NK-92 treated with Interleukin-12 subunit alpha and Interleukin-12 subunit beta, amount 100 ng/mL, for 24 hours (cell line): Measurements from ENCODE around the gene STRIP2.
"Not testable (repeated sequence)": the region's sequence is repeated elsewhere in the genome, so short reads cannot be mapped to it uniquely, and the experiment has no call there.

Experiments used
- DNase-seq: peaks from one replicate; lab custom pipeline; 2025; lab: John Stamatoyannopoulos, UW

The STRIP2 gene

DNA sequence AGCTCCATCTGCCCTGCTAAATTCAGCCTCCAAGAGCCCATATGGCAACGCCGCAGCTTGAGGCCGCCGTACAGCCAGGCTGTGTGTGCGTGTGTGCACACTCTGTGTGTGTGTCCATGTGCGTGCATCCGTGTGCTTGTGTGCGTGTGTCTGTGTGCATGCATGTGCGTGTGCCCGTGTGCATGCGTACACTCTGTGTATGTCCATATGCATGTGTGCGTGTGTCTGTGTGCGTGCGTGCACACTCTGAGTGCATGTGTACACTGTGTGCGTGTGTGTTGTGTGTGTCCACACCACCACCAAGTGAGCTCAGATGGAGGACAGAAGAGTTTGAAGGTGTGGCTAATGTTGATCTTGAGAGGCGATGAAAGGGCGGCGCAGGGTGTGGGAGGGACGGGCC, 98.1 kb downstream of the STRIP2 start:
- DNase-seq: no peak

GRCh38 chr7:129534558-129535274, 100.5 kb downstream of the STRIP2 start:
- DNase-seq: not testable (repeated sequence)

DNA sequence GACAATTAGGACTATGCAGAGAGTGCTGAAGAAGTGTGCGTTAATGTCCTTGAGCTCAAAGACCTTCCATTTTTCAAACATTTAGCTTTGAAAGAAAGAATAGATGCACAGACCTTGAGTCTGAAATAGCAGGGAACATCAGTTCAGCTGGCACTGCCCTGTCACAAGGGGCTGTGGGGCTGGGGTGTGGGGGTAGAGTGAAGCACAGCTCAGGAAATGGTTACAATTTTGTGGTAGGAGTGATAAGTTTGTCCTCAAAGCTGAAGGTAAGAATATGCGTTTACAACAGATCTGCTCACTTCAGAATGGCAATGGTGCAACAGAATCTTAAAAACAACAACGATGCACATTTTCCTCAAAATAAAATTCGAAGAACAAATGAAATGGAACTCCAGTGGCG, 101.7 kb downstream of the STRIP2 start:
- DNase-seq: peak; percentile 56

DNA sequence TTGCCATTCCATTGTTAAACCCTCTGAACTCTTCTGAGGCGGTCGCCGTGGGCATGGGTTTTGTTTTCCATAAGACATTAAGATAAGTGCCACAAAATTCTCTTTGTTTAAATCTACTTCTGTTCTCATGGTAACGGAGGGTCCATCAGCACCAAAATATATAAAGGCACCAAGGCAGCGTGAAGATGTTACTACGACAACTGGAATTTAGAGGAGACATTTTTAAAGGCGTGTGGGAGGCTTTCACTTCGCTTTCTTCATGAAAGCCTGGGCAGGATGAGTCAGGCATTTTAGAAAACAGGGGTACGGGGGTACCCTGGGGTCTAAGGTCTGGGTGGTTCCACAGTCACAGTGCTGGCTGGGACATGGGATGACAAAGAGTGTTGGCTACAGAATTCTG, 102.1 kb downstream of the STRIP2 start:
- no peak for DNase-seq
